ENCODE data around the gene MAP3K6.

MAP3K6 gene

DNA sequence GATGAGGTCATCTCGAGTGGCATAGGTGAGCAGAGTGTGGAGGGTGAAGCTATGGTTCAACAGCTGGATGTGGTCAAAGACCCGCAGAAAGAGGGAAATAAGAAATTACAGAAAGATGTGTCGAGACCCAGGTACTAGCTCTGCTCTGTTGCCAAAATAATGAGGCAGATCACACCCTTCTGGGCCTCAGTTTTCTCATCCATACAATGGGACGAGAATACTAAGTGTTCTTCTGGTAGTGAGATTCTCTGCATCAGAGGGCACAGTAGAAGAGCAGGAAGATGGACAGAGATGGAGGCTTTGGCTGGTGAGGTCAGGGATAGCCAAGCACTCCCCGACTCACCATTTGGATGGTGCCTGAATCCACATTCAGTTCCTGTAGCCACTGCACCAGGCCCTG, 11.1 kb downstream of the MAP3K6 start:
- no peak for DNase-seq (ENCODE audit: low read depth)

DNA sequence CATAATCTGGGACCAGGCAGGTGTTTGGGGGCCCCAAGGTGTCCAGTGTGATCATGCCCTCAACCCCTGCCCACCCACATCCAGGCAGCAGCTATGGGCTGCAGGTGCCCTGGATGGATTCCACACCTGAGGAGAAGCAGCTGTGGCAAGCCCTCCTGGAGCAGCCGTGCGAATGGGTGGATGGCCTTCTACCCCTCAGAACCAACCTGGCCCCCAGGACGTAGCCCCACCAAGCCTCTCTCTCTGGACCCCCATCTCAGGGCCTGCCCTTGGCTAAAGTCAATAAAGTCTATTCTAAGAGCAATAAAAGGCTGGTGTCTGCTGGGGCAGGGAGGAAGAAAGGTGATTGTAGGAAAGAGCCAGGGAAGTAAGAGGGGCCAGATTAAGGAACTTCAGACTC, 13.1 kb downstream of the MAP3K6 start:
- no peak for DNase-seq (ENCODE audit: low read depth)

DNA sequence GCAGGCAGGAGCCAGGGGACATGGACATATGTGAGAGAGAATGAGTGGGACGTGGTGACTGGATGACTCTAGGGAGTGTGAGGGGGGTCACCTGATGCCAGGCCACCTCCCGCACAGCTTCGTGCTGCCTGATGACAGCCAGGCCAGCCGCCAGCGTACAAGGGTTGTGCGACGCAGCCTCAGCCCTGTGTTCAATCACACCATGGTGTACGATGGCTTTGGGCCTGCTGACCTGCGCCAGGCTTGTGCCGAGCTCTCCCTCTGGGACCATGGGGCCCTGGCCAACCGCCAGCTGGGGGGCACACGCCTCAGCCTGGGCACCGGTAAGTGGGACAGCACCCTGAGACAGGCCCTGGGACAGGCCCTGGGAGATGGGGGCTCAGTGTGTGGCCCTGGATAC, 13.6 kb downstream of the MAP3K6 start:
- no peak for DNase-seq (ENCODE audit: low read depth)

DNA sequence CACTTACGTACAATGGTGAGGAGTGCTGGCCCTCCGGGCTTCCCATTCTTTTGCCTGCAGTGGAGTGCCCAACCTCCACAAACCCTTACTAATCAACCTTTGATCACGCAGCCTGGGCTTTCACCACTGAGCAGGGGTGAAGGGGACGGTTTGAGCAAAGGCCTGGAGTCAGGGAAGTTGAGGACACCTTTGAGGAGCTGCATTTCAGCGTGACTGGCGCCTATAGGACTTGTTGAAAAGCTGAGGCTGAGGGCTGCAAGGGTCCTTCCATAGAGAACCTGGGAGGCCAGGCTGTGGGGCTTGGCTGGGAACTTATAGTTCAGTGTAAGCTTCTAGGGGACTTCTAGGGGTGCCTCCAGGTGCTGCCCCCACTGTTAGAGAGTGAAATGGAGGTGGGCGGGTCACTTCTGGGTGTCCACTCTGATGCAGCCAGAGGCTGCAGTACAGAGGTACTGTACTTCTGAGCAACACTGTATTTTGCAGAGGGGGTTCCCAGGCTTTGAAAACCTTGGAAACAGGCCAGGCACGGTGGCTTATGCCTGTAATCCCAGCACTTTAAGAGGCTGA, 15.1 kb downstream of the MAP3K6 start:
- DNase-seq (ENCODE audit: low read depth), result no peak

DNA sequence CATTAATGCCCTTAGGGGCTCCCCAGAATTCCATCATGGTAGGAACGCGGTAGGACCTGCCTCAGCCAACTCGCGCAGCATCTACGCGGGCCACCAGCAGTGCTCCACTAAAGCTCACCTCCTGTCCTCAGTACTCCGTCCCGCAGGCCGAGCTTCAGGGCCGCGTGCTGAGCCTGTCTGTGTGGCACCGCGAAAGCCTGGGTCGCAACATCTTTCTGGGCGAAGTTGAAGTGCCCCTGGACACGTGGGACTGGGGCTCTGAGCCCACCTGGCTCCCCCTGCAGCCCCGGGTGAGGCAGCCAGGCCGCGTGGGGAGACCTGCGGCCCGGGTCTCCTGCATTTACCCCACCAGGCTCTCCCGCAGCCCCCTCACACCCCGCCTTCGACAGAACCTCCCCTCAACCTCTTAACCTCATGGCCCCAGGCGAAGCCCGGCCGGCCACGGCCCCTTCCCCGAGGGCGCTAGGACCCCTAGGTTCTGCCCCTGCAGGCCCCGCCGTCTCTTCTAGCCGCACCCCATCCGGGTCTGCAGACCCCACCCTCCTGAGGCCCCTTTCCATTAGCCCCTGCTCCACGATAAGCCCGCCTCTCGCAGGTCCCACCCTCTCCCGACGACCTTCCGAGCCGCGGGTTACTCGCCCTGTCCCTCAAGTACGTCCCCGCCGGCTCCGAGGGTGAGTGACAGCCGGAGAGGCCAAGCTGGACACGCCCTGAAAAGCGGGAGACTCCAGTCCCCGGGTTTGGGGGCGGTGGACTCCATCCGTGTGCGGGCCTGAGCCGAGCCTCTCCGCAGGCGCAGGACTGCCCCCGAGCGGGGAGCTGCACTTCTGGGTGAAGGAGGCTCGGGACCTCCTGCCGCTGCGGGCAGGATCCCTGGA, 15.9 kb downstream of the MAP3K6 start:
- DNase-seq (ENCODE audit: low read depth), result no peak

DNA sequence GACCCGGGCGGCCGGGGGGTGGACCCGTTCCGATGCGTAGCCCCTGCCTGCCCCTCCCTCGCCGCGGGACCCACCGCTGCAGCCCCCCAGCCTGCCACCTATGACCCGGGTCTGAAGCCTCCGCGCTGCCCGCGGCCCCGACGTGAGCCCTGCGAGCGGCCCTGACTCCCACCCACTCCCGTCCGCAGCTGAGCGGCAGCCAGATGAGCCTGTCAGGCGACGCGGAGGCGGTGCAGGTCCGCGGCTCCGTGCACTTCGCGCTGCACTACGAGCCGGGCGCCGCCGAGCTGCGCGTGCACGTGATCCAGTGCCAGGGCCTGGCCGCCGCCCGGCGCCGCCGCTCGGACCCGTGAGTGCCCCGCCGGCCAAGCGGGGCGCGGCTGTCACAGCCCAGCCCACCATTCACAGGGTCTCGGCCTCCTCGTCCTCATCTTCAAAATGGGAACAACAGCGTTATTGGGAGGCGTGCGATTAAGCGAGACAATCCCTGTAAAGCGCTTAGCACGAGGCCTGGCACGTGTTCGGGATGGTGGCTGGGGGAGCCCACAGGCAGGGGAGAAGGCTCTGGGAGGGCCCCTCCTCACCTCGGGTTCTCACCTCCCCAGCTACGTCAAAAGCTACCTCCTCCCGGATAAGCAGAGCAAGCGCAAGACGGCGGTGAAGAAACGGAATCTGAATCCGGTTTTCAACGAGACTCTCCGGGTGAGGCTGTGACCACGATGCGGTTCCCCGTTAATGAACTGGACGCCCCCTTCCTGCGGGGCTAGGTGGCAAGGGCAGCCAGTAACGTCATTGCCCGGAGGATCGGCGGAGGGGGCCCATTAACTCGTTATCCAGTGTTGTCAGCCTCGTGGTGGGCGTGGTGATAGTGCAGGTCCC, 16.7 kb downstream of the MAP3K6 start:
- DNase-seq (ENCODE audit: low read depth), result peak; percentile 60

DNA sequence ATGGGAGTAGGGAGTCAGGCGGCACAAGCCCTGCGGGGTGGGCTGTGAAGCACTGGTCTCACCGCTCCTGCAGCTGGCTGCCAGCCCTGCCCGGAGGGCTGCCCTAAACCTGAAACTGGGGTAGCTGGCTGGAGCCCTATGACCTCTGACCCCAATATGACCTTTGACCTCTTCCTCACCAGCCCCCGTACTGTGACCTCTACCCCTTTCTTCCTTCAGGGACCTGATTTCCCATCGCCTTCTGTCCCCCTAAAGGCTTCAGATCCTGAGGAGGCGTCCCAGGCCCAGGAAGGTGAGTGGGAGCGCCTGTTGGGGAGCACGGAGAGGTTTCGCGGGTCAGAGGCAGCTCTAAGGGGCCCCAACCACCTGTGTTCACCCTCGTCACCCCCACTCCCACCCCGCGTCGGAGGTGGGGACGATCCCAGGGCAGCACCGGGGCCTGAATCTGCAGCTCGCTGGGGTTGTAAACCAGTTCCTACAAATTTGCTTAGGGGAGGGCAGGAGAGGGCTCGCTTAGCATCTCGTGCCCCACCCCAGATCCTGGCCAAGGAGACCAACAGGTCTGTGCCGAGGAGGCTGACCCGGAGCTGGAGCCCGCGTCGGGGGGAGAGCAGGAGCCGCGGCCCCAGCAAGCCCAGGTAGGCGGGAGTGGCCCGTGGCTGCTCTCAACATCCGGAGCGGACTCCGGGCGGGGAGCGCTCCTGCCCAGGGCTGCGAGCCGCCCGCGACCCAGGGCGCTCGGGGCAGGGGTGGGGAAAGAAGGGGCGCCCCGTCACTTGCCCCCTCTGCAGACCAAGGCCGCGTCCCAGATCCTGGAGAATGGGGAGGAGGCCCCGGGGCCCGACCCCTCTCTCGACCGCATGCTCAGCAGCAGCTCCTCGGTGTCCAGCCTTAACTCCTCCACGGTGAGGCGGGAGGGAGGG, 17.6 kb downstream of the MAP3K6 start:
- DNase-seq (ENCODE audit: low read depth), result no peak

DNA sequence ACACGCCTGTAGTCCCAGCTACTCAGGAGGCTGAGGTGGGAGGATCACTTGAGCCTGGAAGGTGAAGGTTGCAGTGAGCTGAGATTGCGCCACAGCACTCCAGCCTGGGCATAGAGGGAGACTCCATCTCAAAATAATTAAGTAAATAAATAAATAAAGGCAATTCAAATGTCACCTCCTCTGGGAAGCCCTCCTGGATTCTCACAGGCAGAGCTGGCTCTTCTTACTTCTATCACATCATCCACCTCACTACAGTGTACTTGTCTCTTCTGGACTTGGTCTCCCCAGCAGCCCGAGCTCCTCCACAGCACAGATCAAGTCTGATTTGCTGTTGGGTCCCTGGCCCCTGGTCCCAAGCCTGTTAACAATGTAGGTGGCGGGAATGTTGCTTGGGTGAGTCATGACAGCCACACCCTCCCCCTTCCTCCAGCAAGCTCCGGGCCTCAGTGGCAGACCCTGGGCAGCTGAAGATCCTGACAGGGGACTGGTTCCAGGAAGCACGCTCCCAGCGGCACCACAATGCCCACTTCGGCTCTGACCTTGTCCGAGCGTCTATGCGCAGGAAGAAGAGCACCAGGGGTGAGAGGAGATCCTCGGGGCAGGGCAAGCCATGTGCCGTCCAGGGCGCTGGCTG, 19.7 kb downstream of the MAP3K6 start:
- no peak for DNase-seq (ENCODE audit: low read depth)

DNA sequence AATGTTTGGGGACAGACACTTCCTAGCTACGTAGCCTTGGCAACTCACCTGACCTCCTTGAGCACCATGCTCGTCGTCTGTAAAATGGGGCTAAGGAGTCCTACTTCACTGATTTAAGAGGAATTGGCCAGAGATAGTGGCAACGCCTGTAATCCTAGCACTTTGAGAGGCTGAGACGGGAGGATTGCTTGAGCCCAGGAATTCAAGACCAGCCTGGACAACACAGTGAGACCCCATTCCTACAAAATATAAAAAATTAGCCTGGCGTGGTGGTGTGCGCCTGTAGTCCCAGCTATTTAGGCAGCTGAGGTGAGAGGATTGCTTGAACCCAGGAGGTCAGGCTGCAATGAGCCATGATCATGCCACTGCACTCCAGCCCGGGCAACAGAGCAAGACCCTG, 20.4 kb downstream of the MAP3K6 start:
- DNase-seq (ENCODE audit: low read depth), result no peak

DNA sequence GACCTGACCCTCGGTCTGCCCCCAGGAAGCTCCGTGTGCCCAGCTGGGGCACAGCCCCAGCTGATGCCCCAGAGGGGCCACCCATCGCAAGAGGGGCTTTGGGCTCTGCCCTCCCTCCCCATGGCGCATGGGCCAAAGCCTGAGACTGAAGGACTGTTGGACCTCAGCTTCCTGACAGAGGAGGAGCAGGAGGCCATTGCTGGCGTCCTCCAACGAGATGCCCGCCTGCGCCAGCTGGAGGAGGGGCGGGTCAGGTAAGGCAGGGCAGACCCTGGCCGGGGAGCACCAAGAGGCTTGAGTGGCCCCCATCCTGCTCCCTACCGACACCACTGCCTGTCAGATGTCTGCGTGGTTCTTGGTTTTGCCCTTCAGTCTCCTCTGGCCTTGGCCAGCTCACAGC, 21.5 kb downstream of the MAP3K6 start:
- no peak for DNase-seq (ENCODE audit: low read depth)

DNA sequence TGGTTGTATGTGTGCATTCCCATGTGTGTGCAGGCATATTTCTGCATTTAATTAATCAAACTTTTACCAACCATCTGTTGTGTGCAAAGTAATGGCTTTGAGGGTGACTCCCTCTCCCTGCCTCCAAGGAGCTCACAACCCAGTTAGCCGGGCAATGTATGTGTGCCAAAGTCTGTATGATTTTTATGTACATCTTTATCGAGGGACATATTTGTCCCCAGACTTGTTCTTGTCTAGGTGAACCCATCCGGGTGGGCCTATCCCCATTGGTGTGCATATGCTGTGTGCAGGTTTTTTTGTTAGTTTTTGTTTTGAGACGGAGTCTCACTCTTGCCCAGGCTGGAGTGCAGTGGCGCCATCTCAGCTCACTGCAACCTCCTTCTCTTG, 23.1 kb downstream of the MAP3K6 start:
- DNase-seq (ENCODE audit: low read depth), result no peak

DNA sequence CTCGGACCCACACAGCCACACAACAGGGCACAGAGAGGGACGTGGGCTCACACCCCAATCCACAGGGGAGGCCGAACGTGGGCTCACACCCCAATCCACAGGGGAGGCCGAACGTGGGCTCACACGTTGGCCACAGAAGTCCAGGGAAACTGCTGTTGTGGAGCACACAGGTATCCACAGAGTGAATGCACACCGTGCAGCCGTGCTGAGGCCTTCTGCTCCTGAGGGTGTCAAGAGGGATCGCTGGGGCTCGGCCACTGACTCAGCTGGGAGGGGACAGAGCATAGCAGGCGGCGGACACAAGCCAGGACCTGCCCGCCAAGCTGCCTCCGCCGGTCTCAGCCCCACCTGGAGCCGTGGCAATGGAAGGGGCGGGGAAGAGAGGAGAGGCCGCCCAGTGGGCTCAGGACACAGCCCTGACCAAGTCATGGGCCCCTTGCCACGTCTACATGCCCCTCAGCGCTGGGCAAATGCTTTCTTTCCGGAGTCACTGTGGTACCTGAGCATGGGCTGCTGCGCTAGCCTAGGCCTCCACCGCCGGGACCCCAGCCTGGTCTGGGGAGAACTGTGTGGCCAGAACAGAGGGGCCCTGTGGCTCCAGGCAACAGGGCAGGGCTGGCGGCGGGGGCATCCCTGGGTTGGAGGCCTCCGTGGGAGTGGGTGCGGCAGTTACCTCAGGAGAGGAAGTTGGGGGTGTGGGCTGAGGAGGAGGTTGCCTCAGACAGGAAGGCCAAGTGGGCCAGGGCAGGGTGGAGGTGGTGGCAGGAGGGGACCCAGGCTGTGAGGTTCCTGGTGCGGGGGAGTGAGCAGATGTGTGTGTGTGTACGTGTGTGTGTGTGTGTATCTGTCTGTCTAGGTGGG, 23.8 kb downstream of the MAP3K6 start:
- no peak for DNase-seq (ENCODE audit: low read depth)

DNA sequence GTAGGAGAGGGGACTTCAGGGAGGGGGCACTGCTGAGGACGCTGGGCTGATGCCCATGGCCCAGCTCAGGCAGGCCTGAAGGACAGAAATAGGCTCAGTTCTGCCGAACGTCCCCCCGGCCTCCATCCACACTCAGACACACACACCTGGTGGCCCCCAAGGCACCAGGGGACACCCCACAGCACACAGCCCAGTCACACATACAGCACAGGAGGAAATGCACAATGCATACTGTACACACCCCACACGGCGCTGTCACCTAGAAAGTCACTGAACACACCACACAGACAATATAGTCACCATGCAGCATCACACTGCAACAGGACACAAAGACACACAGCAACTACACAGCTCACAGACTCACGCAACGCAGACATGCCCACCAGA, 24.4 kb downstream of the MAP3K6 start:
- no peak for DNase-seq (ENCODE audit: low read depth)

DNA sequence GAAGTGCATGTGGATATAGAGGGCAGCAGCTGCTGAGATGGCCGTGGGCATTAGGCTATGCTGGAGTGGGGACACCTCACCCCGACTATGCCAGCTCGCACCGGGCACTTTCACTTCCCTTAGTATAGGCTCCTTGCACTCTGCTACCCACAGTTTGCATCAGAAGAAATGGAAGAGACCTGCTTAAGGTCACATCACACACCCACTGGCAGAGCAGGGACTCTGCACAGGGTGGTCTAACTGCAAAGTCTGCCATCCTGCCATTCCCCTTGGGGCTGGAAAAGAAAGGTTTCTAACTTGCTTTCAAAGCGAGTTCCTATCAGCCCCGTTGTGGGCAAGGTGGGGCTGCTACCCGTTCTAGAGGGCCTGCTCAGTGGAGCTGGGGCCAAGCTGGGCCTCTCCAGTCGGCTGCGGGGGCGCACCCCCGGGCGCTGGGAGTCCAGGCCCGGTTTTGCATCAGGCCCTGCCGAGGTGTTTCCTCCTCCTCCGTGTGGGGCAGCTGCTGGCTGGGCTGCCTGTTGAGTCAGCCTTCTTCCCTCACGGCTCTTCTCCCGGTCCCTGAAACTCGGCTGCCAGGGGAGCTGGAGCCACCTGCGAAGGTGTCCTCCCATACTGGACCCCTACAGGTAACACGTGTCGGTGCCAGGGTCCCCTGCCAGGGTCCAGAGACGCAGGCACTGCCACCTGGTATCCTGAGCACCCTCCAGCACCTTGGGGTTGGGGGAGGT, 25.1 kb downstream of the MAP3K6 start, which contains the start of gene SYTL1:
Gene SYTL1 (plus strand): TSS at position 498 of the 728 bp plus-strand sequence. CDS start 3,313 bp downstream, outside the sequence.
- peak; percentile 30 for DNase-seq (ENCODE audit: low read depth)

DNA sequence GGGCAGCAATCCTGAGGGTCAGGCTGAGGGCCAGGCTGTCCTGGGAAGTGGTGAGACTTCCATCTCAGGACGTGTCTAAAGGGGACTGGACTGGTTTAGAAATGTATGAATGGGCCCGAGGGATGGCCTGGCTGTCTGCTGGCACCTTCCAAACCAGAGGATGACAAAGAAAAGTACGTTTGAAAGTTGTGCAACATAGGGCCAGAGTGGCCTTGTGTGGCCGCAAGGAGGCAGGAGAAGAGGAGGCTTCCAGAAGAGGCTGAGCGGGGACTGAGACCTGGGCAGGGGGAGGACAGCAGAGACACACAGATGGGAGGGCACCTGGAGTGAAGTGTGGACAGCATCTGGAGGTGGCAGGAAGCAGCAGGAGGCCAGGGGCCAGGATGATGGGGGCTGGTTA, 27.5 kb downstream of the MAP3K6 start:
- DNase-seq (ENCODE audit: low read depth), result no peak

DNA sequence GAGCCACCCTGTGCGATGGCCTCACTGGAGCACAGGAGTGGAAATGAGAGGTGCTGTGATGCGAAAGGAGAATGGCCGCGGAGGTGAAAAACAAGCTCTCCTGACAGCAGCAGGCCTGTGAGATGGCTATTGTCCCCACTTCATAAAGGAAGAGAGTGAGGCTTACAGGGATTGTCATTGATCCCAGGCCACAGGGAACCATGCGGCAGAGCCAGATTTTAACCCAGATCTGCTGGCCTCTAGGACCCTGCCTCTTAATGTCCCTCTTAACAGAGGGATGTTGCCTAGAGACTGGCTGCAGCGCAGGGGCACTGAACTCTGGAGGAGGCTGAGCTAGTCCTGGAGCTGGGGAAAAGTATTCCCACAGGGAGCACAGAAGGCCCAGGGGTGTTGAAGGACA, 28.0 kb downstream of the MAP3K6 start:
- DNase-seq (ENCODE audit: low read depth), result no peak

DNA sequence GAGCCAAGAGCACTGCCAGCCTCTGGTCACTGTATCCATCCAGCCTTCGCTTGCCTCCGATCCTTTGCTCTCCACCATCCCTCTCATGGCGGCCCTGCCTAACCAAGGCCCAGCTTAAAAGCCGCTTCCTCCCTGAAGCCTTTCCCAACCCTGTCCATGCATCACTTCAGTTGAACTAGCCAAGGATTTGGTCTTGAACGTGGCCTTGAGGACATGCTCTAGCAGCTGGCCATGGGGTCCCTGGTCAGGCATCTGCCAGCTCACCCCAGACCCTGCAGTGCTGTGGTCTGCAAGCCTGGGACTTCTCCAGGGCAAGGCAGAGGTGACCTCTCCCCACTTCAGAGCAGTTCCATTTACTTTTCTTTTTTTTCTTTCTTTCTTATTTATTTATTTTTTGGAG, 30.0 kb downstream of the MAP3K6 start:
- DNase-seq (ENCODE audit: low read depth), result no peak

DNA sequence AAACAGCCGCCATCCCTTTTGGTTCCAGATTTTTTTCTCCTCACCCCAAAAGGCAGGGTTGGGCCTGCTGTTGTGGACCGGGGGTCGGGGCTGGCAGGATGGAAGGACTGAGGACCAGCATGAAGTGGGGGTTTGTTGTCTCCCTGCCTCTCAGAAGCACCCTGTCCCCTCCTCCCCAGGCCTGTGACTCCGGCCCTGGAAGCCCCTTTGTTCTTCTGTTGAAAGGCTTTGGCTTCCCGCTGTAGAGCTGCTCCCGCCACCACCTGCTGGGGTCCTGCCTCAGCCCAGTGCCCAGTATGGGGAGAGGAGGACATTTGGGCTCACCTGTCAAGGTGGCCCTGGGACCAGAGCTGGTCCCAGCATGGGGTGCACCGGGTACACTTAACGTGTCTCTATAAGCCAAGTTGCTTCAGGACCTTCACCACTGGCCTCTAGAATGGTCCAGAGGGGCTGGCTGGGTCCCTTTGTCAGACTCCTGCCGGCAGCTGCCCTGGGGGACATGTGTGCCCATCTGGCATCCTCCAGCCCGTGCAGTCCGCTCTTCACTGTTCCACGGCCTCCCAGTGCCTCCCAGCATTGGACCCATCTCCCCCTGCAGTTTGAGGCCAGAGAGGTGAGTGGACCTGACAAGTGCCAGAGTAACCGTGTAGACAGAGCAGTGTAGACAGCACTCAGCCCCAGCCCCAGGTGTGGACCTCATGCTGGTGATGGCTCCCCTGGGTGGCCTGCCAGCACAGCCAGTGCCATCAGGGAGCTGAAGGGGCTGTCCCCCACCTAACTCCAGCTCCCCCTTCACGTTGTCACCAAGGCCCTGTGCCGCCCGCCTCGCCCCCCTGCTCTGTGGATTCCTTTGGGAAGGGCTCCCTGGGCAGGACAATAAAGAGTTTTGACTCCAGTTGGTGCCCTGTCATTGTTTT, 31.0 kb downstream of the MAP3K6 start:
- DNase-seq (ENCODE audit: low read depth), result no peak
